Hematopoietic multipotent progenitor cell treated with erythropoietin and hydrocortisone succinate and interleukin-3 and kit ligand, for 17 days (in vitro differentiated cells): ENCODE measurements around the gene TEX14.

Experiments used
- DNase-seq: peaks from one replicate; pipeline ENCODE4 v3.0.0-alpha.2; 2015; ENCODE audit warnings: low spot score

Gene TEX14

GRCh38 chr17:58527949-58528348, 163.9 kb downstream of the TEX14 start:
- no peak for DNase-seq

- DNase-seq, result no peak
Observed at GRCh38 chr17:58527306-58527705, 164.5 kb downstream of the TEX14 start.

GRCh38 chr17:58525239-58525638, 166.6 kb downstream of the TEX14 start:
- no peak for DNase-seq

- DNase-seq, result no peak
Observed at GRCh38 chr17:58521680-58522079, 170.2 kb downstream of the TEX14 start.

GRCh38 chr17:58520843-58521430, 170.9 kb downstream of the TEX14 start:
- no peak for DNase-seq

- DNase-seq, result peak; percentile 100
Observed at GRCh38 chr17:58517928-58518609, 173.8 kb downstream of the TEX14 start.

GRCh38 chr17:58517378-58517927, 174.4 kb downstream of the TEX14 start:
- peak; percentile 95 for DNase-seq

GRCh38 chr17:58516644-58517377, 175.0 kb downstream of the TEX14 start:
- DNase-seq, result peak; percentile 44

- no peak for DNase-seq
Observed at GRCh38 chr17:58515286-58515685, 176.6 kb downstream of the TEX14 start.

- no peak for DNase-seq
Observed at GRCh38 chr17:58514770-58515157, 177.1 kb downstream of the TEX14 start.

- DNase-seq, result peak; percentile 82
Observed at GRCh38 chr17:58513965-58514769, 177.7 kb downstream of the TEX14 start, which contains the start of gene MTMR4. MTMR4 (minus strand) TSS chr17:58514638; CDS start chr17:58514407, 231 bp downstream.

GRCh38 chr17:58513267-58513964, 178.4 kb downstream of the TEX14 start:
- DNase-seq, result peak; percentile 20

- DNase-seq, result no peak
Observed at GRCh38 chr17:58510075-58510474, 181.8 kb downstream of the TEX14 start.

- no peak for DNase-seq
Observed at GRCh38 chr17:58508341-58509067, 183.3 kb downstream of the TEX14 start.

- DNase-seq, result no peak
Observed at GRCh38 chr17:58507123-58507634, 184.7 kb downstream of the TEX14 start.
